GM15510 (cell line): ENCODE data around the gene PDZD4.

Experiments used
- POLR2A ChIP-seq: IDR thresholded peaks from 3 replicates; pipeline ENCODE4 v1.6.1; 2011; ENCODE audit warnings: borderline replicate concordance; ENCODE audit not compliant: insufficient read length; ENCODE audit errors: extremely low read depth

Gene PDZD4

GRCh38 chrX:153862369-153863250 lies 32.3 kb upstream of the PDZD4 start:
- no peak for TF ChIP-seq POLR2A

GRCh38 chrX:153861733-153862310 lies 31.5 kb upstream of the PDZD4 start:
- no peak for TF ChIP-seq POLR2A

GRCh38 chrX:153861151-153861550 lies 30.8 kb upstream of the PDZD4 start:
- no peak for TF ChIP-seq POLR2A

- TF ChIP-seq POLR2A, result no peak
These were observed 27.1 kb upstream of the PDZD4 start for GRCh38 chrX:153857348-153857903.

- TF ChIP-seq POLR2A, result no peak
These were observed 24.4 kb upstream of the PDZD4 start for GRCh38 chrX:153854702-153855101.

- TF ChIP-seq POLR2A, result no peak
These were observed 23.5 kb upstream of the PDZD4 start for GRCh38 chrX:153853902-153854267.

GRCh38 chrX:153853180-153853901 lies 23.0 kb upstream of the PDZD4 start:
- TF ChIP-seq POLR2A, result no peak

GRCh38 chrX:153851981-153852380 lies 21.6 kb upstream of the PDZD4 start:
- TF ChIP-seq POLR2A, result no peak

GRCh38 chrX:153848325-153848724 lies 18.0 kb upstream of the PDZD4 start:
- no peak for TF ChIP-seq POLR2A

- TF ChIP-seq POLR2A, result no peak
These were observed 15.5 kb upstream of the PDZD4 start for GRCh38 chrX:153845842-153846241.

GRCh38 chrX:153845195-153845594 lies 14.9 kb upstream of the PDZD4 start:
- no peak for TF ChIP-seq POLR2A

GRCh38 chrX:153844509-153845082 lies 14.3 kb upstream of the PDZD4 start:
- TF ChIP-seq POLR2A, result no peak

- TF ChIP-seq POLR2A, result no peak
These were observed 6.6 kb upstream of the PDZD4 start for GRCh38 chrX:153836921-153837320.

GRCh38 chrX:153832728-153833127 lies 2.4 kb upstream of the PDZD4 start:
- no peak for TF ChIP-seq POLR2A
